Vagina (tissue), 2 donors: ENCODE measurements around the gene BEND4.
"Not testable (repeated sequence)": the region's sequence is repeated elsewhere in the genome, so short reads cannot be mapped to it uniquely, and the experiment has no call there.

Experiments
- CTCF ChIP-seq, 3 experiments: fragments of 450-650 bp in 2 of 3; fragments of 200-600 bp in 1 of 3; sonication (generic) in 1 of 3; IDR thresholded peaks; one replicate each; pipeline ENCODE4 v1.5.1; 2017 to 2019; ENCODE audit warnings: antibody characterized with exemption in 3 of 3, mild to moderate bottlenecking in 2 of 3, moderate library complexity in 2 of 3
- POLR2A ChIP-seq, 2 donors: fragments of 450-650 bp; IDR thresholded peaks; one replicate each; pipeline ENCODE4 v1.6.1; 2017; ENCODE audit warnings: antibody characterized with exemption in 2 of 2, mild to moderate bottlenecking in 2 of 2, moderate library complexity in 2 of 2
- POLR2AphosphoS5 ChIP-seq, 2 donors: sonication (generic); formaldehyde crosslinking; IDR thresholded peaks; one replicate each; pipeline ENCODE4 v1.9.0; 2017; ENCODE audit warnings: antibody characterized with exemption in 2 of 2, mild to moderate bottlenecking in 2 of 2, low read depth in 1 of 2; ENCODE audit not compliant: insufficient read depth in 1 of 2

GRCh38 chr4:42166186-42166585, 13.7 kb upstream of the BEND4 start:
- not testable (repeated sequence) for TF ChIP-seq CTCF (IDR thresholded peaks at IDR 0.05); POLR2AphosphoS5 (IDR thresholded peaks at IDR 0.05; ENCODE audit: insufficient read depth in 1 of 2, low read depth in 1 of 2); POLR2A (IDR thresholded peaks at IDR 0.05)
